Activated CD8-positive, alpha-beta memory T cell treated with anti-CD3 and anti-CD28 coated beads for 1 hour (primary cell): ENCODE data around the gene MED17.

ENCODE experiments used
- DNase-seq, 2 donors: peaks; one replicate each; pipeline ENCODE4 v3.0.0-alpha.2; 2020; ENCODE audit warnings: low read depth in 1 of 2; ENCODE audit errors: extremely low read depth in 1 of 2

The MED17 gene

GRCh38 chr11:93845181-93846092 is 61.4 kb downstream of the MED17 start:
- DNase-seq: no peak

- DNase-seq: no peak
These were observed 62.3 kb downstream of the MED17 start for GRCh38 chr11:93846411-93846810.

- no peak for DNase-seq
These were observed 65.1 kb downstream of the MED17 start for GRCh38 chr11:93849201-93849600.

GRCh38 chr11:93849751-93850593 is 65.9 kb downstream of the MED17 start:
- DNase-seq: no peak

GRCh38 chr11:93850594-93851018 is 66.5 kb downstream of the MED17 start, which contains the start of gene VSTM5:
VSTM5 (minus strand) TSS chr11:93850618; CDS start chr11:93850502, 116 bp downstream.
- DNase-seq: no peak

GRCh38 chr11:93852242-93852641 is 68.2 kb downstream of the MED17 start:
- no peak for DNase-seq

- DNase-seq: no peak
These were observed 73.5 kb downstream of the MED17 start for GRCh38 chr11:93857413-93858120.

GRCh38 chr11:93858121-93858775 is 74.2 kb downstream of the MED17 start:
- DNase-seq: no peak

GRCh38 chr11:93861808-93862207 is 77.7 kb downstream of the MED17 start:
- DNase-seq: no peak
